Measurements from ENCODE around the gene FAM186B.

- TF ChIP-seq, protein P1, sequence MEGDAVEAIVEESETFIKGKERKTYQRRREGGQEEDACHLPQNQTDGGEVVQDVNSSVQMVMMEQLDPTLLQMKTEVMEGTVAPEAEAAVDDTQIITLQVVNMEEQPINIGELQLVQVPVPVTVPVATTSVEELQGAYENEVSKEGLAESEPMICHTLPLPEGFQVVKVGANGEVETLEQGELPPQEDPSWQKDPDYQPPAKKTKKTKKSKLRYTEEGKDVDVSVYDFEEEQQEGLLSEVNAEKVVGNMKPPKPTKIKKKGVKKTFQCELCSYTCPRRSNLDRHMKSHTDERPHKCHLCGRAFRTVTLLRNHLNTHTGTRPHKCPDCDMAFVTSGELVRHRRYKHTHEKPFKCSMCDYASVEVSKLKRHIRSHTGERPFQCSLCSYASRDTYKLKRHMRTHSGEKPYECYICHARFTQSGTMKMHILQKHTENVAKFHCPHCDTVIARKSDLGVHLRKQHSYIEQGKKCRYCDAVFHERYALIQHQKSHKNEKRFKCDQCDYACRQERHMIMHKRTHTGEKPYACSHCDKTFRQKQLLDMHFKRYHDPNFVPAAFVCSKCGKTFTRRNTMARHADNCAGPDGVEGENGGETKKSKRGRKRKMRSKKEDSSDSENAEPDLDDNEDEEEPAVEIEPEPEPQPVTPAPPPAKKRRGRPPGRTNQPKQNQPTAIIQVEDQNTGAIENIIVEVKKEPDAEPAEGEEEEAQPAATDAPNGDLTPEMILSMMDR (IDR thresholded peaks at IDR 0.05) = no peak
- no peak for TF ChIP-seq POLR2A (IDR thresholded peaks at IDR 0.05)
Measured at GRCh38 chr12:49636574-49636973, 31.1 kb upstream of the FAM186B start.

Measured in right lobe of liver (tissue), 4 donors.